ENCODE data around the gene LIG1.
A peak's percentile ranks its signal among the peaks of the same experiment; 100 is the strongest.

The LIG1 gene

DNA sequence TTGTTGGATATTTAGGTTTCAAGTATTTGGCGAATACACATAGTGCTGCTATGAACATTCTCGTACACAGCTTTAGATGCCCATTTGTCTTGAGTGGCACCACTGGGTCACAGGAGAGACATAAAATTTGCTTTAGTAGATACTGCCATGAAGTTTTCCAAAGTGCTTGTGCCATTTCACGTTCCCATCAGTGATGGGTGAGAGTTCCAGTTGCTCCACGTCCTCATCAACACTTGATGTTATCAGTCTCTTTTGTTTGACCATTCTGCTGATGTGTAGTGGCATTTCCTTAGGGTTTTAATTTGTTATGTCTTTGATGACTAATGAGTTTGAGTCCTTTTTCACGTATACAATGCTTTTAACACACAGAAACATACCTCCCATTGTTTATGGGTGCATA, 11.4 kb upstream of the LIG1 start:
- no peak for FAIRE-seq

DNA sequence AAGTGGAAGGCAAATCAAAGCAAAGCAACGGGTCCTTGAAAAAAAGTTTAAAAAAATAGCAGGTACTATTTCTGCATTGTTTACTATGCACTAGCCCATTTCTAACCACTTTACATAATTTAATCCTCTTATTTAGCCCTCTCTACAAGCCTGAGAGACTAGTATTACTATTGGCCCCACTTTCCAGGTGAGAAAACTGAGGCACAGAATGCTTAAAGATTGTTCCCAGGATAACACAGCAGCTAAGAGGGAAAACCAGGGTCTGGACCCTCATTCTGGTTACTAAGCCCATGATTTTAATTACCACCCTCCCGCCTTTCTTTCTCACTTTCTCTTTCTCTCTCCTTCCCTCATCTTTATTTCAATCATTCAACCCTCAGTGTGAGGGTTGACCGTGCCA, 6.1 kb upstream of the LIG1 start:
- FAIRE-seq: no peak

DNA sequence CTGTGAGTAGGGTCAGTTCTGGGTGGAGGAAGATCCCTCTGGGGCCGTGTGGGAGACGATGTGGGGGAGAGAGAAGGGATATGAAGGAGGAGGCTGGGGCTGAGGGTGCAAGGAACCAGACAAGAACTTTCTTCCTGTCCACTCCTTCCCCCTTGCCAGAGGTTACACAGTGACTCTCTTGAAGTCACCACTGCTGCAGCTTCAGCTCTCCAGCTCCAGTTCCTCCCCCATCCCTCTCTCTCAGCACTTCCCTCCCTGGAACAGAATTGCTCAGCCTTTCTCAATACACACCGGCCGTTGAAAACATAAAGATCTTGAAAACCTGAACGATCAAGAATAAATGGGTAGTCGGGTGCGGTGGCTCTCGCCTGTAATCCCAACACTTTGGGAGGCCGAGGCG, 5.4 kb upstream of the LIG1 start:
- no peak for FAIRE-seq

DNA sequence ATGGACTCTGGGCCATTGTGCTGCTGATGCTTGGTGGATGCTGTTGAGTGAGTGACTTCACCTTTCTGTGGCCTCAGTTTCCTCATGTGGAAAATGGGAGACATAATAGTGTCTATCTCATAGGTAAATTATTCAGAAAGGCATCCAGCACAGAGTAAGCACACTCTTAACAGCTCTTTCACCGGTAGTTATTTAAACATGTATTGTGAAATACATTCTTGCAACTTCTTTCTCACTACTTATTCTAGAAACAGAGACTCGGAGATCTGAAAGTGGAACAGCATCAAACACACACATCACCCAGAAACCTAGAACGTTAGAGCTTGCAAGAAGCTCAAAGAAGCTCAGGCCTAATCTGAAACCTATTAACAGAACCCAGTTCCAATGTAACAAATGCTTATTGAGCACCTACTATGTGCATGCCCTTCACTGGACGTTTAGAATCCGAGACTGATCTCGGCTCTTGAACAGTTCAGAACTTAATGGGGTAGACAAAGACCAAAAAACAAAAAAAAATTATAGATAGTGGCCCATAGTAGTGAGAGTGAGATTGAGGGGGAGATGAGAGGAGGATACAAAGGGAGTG, 4.4 kb upstream of the LIG1 start:
- FAIRE-seq: no peak

DNA sequence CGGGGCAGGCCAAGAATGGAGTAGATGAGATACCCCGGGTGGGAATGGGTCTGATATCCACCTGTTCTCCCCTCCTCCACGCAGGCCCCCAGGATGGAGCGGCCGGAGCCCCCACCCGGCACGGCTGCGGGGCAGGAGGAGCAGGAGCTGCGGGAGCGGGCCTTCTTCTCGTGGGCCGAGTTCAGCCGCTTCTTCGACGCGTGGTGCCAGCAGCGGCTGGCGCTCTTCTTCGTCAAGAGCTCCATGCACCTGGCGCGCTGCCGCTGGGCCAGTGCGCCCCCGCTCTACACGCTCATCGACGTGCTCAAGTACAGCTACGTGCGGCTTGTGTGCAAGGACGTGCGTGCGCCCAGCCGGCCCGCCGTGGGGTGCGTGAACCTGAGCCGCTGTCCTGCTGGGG, 1.6 kb upstream of the LIG1 start:
- FAIRE-seq: no peak

DNA sequence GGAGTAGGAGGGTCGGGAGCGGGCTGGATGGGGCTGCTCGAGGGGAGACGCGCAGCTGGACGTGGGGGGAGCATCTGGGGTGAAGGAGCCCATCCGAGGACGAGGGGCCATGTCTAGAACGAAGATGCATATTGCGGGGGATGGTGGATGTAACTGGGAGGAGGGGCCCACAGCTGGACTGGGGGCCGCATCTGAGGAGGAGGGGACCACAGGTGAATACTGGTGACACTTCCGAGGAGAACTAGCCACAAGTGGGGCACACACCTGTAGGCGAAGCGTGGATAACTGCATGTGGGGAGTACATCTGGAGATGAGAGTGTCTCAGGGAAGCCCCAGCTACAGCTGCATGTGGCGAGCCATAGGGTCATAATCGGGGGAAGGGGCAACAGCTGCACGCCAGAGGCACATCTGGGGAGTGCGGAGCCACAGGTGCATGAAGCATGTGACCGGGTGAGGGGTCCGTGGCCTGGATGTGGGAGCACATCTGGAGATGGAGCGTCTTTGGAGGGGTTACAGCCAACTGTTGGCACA, 738 bp upstream of the LIG1 start:
- no peak for FAIRE-seq

DNA sequence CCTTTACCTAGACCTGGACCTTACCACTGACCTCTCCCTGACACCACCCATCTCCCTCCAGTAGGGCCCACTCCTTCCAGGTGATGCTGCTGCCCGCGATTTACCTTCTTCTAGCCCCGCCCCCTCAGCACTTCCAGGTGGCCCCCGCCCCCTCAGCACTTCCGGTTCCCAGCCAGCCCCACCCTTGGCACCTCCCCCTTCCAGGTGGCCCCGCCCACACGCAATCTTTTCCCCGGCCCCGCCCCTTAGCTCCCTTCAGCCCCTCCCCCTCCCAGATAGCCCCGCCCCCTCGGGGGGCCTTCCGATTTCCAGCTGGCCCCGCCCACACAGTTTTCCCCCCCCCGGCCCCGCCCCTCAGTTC, 586 bp downstream of the LIG1 start:
- no peak for FAIRE-seq

DNA sequence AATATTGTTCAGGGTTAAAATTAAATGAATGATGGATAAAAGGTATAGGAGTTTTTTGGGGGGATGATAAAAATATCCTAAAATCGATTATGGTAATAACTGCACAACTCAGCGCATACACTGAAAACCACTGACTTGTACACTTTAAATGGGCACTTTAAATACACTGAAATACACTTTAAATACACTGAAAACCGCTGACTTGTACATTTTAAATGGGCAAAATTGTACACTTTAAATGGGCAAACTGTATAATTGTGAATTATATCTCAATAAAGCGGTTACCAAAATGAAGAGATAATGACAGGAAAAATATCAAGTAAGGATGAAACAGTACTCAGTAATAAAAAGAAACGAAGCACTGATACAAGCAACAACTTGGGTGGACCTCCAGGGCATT, 1.5 kb downstream of the LIG1 start:
- FAIRE-seq: no peak

DNA sequence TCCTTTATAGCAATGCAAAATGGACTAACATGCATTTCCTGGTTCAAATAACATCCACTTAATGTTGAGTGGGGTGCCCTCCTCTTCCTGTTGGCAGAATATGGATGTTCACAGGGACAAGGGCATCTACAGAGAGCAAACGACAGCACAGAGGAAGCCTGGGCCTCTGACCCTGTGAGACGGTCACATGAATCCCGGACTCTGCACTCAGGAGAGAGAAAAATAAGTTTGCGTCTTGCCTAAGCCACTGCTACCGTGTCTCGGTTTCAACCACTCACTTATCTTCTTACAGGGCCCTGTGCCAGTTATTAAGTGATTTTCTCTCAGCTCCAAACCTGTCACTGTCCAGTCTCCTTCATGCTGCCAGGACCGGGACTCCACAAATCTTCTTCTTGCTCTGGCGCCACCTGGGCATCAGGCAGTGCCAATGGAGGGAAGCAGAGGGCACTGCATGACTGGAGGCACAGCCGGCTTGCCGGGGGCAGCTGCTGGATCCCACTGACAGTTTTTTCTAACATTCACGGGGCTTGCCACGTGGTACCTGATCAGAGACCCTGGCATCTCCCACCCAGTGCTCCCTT, 11.8 kb downstream of the LIG1 start:
- no peak for FAIRE-seq

DNA sequence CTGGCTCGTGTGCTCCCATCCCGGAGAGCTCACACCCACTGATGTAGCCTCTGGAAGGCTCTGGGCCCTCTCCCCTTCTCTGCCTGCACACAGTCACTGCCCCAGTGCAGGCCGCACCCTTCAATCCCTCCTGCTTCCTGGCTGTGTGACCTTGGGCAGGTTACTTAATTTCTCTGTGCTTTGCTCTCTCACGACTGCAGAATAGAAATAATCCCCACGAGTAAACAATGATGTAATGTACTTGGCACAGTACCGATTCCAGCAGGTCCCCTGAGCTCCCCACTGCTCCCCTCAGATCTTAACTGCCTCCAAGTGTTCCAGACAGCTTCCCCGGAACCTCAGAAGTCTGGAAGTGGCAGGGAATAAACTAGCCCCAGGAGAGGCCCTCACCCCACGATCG, 16.1 kb downstream of the LIG1 start:
- FAIRE-seq: no peak

DNA sequence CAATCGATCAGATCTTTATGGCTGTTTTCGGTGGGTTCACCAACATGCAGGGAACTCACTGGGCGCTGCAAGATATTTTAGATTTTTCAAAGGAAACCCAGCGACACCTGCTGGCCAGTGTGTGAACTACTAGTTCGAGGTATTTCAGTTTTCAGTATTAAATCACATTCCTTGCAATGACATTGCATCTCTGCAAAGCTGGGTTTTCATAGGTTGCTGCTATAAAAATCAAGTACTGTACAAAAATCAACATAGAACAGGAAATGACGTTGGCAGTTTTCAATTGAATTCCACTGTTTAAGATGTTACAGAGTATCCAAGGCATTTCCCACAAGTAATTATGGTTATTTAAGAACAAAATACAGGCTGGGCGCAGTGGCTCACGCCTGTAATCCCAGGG, 17.6 kb downstream of the LIG1 start:
- peak; percentile 83 for FAIRE-seq

DNA sequence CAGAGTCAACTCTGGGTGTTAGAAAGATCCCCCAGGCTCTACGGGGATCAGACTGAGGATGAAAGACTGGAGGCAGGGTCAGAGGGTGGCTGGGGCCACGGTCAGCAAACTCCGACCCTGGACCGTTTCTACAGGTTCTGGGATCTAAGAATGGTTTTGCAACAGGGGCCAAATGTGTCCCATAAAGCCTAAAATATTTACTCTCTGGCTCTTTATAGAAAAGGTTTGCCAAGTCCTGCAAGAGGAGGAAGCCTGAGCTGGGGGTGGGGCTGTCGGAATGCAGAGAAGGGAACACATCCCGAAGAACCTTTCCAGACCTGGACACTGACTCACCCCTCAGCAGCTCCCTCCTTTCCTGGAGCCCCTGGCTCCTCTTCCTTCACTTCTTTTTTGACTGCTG, 20.7 kb downstream of the LIG1 start:
- no peak for FAIRE-seq

DNA sequence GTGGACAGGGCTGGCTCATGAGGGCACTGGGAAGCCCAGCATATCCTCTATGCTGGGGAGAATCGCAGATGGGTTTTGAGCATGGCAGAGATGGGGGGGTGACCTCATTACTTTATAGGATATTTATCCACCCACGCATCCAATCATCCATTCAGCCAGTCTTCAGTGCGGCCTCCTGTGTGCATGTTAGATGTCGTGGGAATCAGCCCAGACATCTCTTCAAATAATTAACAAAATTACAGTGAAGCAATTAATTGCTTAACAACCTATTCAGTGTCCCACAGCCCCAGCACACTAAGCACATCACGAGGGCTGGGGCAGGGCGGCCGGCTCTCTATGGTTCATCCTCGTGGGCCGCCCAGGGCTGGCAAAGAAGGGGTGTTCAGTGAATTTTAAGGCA, 21.6 kb downstream of the LIG1 start:
- FAIRE-seq: no peak

DNA sequence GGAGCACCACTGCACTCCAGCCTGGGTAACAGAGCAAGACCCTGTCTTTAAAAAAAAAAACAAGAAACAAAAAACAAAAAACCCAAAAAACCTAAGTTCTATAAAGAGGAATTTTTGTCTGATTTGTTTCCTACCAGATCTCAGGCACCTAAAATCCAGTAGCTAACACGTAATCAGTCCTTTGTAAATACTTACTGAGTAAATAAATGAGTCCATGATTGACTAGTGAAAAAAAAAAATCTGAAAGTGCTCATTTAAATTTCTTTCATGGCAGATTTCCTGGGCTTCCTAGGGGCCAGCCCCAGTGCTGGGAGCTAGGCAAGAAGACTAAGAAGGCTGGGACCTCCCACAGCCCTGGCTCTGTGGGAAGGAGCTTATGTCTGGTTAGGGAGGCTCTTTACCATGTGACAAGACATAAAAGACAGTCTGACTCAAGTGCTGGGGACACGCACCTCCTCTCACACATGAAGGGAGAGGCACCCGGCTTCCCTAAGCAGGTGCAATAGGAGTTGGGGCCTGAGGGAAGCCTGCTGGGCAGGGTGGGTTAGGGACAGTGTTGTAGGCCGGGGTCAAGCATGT, 22.5 kb downstream of the LIG1 start:
- no peak for FAIRE-seq

DNA sequence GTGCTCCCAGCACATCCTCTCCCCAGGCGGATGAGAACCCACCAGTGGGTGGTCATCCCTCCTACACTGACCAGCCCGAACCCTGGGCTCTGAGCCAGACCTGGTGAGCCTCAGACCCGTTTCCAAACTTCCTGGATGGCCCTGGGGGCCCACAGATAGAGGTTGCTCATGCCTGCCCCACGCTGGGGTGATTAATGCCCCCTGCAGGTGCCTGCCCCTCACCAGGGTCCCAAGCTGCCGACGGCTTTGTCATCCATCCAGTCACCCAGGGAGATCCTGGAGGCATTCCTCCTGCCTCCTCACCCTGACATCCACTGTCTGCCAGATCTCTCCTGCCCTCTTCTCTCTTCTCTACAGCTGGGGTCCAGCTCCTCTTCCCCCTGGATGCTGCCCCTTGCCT, 31.1 kb downstream of the LIG1 start:
- no peak for FAIRE-seq

DNA sequence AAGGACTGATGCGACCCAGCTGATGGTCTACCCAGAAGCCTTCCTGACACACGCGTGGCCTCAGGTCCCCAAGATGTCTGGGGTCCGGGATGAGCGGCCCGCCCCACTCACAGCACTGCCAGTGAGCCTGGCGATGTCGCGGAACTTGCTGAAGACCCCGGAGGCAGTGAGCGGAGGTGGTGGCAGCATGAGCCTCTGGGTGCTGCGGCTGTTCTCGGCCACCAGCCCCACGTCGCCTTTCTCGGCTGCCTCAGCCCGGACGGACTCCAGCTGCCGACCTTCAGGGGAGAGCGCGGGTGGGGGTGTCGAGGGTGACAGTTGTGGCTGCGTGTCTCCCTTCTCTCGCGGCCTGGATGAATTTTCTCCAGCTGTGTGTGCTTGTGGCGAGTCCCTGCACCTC, 32.7 kb downstream of the LIG1 start:
- no peak for FAIRE-seq

DNA sequence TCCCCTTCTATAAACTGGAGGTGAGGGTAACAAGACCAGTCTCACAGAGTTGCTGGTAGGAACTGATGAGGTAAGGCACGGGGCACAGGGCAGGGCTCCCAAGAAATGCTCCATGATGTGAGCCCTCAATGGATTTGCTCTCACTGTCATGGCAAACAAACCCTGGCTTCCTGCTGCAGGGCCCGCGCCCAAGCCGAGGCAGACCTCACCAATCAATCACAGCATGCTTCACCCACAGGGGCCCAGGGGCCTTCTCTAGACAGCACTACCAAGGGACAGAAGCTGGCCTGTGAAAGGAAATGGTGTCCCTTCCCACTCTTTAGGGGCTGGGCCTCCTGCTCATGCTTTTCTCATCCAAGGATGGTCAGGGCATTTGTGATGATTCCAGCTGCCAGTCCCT, 33.6 kb downstream of the LIG1 start:
- FAIRE-seq: no peak

DNA sequence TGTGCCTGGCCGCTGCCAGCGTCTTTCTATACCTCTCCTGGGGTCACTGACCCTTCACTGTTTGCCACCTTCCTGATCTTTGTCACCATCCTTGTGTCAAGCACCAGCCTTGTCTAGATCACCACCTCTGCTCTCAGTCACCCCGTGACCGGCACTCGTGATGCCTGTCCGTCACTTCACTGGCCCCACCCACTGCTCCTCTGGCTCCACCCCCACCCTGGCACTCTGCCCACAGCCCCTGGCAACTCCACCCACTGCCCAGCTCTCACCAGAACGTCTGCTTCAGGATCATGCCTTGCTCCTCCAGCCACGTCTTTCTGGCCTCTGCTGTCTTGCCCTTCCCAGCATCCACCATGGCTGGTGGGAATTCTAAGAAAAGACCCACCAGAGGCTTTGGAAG, 34.7 kb downstream of the LIG1 start:
- FAIRE-seq: no peak

DNA sequence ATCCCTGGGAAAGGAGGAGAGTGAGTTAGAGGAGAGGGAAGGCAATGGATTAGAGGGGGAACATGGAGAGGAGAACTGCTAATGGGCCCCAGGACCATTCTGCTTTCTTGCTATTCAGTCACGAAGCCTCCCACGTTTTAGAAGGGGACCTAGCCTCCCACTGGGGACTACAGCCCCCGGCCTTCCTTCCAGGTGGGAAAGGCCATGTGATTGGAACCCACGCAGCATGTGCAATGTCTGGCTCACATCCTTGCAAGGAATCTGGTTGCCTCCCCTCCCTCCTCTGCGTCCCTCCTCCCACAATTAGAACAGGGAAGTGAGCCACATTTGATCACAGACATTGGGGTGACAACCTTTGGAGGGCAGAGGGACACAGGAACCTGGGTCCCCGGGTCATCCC, 37.0 kb downstream of the LIG1 start:
- no peak for FAIRE-seq

DNA sequence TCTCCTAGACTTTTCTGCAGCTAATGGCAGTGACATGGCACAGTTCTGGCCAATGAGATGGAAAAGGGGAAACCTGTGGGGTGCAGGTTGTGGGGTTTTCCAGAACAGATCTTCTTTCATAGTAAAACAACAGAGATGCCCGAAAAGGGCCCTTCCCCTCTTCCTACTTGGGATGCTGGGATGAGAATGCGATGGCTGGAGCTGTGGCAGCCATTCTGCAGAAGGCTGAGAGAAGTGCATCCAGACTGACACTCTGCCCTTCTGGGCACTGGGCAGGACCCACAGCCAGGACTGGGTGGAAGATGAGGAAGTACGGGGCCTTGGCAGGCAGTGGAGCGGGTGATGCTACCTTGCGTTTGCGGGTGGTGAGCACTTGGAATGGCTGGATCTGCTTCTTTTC, 42.6 kb downstream of the LIG1 start:
- no peak for FAIRE-seq

DNA sequence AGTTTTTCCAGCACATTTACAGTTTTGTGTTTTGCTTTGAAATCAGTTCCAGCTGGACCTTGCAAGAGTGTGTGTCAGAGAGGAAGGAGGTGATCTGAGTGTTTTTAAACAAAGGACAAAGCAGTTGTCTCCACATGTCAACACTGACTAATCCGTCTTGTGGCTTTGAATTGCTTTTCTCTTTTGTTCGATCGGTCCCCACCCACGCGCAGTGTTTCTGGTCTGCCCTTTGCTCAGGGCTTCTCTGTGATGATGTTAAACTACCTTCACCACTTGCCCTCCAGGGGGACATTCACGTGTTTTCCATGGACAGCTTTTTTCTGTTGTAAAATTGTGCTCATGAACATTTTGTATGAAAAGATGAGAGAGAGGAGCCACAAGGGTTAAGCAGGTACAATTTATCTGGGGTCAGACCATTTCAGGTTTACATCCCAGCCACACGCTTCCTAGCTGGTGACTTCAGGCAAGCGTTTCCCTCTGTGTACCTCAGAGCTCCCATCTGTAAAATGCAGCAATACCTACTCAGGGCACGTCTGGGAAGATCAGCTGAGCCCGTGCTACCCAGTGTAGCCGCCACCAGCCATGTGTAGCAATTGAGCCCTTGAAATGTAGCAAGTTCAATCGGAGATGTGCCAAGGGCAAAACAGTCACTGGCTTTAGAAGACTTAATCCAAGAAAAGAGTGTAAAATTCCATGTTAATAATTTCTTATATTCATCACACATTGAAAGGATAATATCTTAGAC, 46.1 kb downstream of the LIG1 start:
- FAIRE-seq: no peak

DNA sequence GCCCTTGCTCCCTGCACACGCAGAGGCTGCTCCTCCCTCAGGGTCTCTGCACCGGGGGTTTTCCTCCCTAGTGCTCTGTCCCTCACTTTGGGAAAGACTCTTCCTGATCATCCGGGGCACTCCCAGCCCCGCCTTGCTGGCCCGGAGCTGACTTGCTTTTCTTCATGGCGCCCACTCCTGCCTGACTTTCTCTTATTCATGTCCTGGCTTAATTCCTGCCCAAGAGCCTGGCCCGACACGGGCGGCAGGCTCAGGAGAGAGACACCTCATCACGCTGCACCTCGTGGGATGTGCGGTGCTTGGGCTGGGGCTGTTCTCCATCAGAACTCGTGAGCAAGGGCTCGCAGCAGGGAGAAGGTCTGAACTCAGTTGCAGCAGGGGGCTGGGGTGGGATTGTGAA, 47.7 kb downstream of the LIG1 start:
- no peak for FAIRE-seq

DNA sequence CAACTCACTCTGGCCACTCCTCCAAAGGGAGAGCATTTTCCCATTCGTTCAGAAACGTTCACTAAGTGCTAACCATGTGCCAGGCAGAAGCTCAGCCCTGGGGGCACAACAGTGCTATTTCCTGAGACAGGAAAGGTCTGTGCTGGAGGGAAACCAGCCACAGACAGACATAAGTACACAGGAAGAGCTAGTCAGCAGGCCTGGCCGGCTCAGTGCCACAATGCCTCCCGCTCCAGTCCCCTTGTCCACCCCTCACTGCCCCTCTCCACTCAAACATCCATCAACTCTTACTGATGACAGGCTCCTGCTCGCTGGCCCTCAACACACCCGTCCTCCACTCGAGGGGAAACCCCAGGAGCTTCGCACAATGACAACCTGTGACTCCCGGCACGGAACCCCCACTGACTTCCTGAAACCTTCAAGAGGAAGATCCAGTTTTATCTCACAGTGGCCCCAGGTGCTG, 48.2 kb downstream of the LIG1 start:
- FAIRE-seq: no peak

DNA sequence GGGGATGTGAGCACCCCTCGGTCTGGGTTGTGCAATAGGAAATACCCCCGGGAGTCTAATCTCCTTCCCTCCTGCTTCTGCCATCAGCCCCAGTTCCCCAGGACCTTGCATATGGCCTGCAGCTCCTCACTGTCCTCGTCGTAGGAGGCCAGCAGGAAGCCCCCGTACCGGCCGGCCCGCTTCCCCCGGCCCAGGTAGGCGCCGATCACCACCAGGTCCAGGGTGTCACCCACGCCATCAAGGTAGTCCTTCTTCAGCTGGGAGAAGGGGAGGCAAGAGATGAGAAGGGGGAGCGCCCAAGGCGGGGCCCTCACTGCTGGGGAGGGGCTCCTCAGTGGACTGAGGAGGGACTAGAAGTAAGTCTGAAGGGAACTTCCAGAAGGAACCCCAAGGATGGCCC, 49.1 kb downstream of the LIG1 start:
- FAIRE-seq: no peak

Data from TTC549 (cell line).